CD4-positive, alpha-beta T cell (primary cell): ENCODE results near the gene MEST. TPM values are rescaled to one million over a fixed set of nuclear protein-coding genes. Genes with fewer than 3 reads are reported as not detected.

Source experiments
- ATAC-seq: fragments of 200-7000 bp; cut with Tn5 transposase; one replicate; pipeline ENCODE4 v1.10.0; 2022; ENCODE audit warnings: mild to moderate bottlenecking; ENCODE audit not compliant: poor library complexity
- CTCF ChIA-PET: fragments of 350-600 bp; sonication (Branson Sonifier 250); formaldehyde crosslinking; loops from one replicate; lab custom pipeline; 2021; ENCODE audit warnings: antibody characterized with exemption, inconsistent platforms; lab: Charles Lee
- POLR2A ChIA-PET: fragments of 350-600 bp; sonication (Branson Sonifier 250); formaldehyde crosslinking; loops from one replicate; lab custom pipeline; 2021; ENCODE audit warnings: antibody characterized with exemption, inconsistent platforms; lab: Charles Lee
- DNase-seq, 14 experiments: peaks; one replicate each; pipeline ENCODE4 v3.0.0-alpha.2; 2013 to 2020; ENCODE audit warnings: mixed read lengths in 2 of 14
- H3K27ac ChIP-seq, 2 donors: one replicate each; pipeline versions ENCODE4 v1.5.1 to v1.7.0; 2013; ENCODE audit warnings: low read length in 2 of 2, low read depth in 1 of 2, mild to moderate bottlenecking in 1 of 2
- H3K27me3 ChIP-seq, 2 experiments: 1 replicate in 1 of 2; 2 replicates in 1 of 2; pipeline versions ENCODE4 v1.6.1 to v1.7.0; 2013; ENCODE audit warnings: low read length in 2 of 2, control low read depth in 1 of 2, mild to moderate bottlenecking in 1 of 2, moderate library complexity in 1 of 2; ENCODE audit not compliant: insufficient read depth in 2 of 2, control insufficient read depth in 1 of 2
- H3K36me3 ChIP-seq: one replicate; pipeline ENCODE4 v1.6.1; 2013; ENCODE audit warnings: low read length, control low read depth; ENCODE audit not compliant: insufficient read depth
- H3K4me1 ChIP-seq: one replicate; pipeline ENCODE4 v1.6.1; 2013; ENCODE audit warnings: low read length, control low read depth; ENCODE audit not compliant: insufficient read depth
- H3K4me3 ChIP-seq: one replicate; pipeline ENCODE4 v1.5.1; 2013; ENCODE audit warnings: mild to moderate bottlenecking, low read length, moderate library complexity
- H3K9me3 ChIP-seq, 2 experiments: 1 replicate in 1 of 2; 2 replicates in 1 of 2; pipeline versions ENCODE4 v1.6.1 to v1.7.0; 2013; ENCODE audit warnings: low read length in 2 of 2, mild to moderate bottlenecking in 2 of 2, control low read depth in 1 of 2, moderate library complexity in 1 of 2; ENCODE audit not compliant: control insufficient read depth in 1 of 2, insufficient read depth in 1 of 2
- H3K27ac Mint-ChIP-seq: one replicate; pipeline ENCODE4 v1.8.0; 2020; ENCODE audit warnings: mixed read lengths
- H3K27me3 Mint-ChIP-seq: one replicate; pipeline ENCODE4 v1.8.0; 2021; ENCODE audit warnings: mixed read lengths
- H3K36me3 Mint-ChIP-seq: one replicate; pipeline ENCODE4 v1.8.0; 2021; ENCODE audit warnings: low read depth, mixed read lengths
- H3K4me1 Mint-ChIP-seq: one replicate; pipeline ENCODE4 v1.8.0; 2021; ENCODE audit warnings: low read depth, mixed read lengths
- H3K4me3 Mint-ChIP-seq: one replicate; pipeline ENCODE4 v1.8.0; 2020; ENCODE audit warnings: mild to moderate bottlenecking, mixed read lengths
- H3K9me3 Mint-ChIP-seq: one replicate; pipeline ENCODE4 v1.8.0; 2020; ENCODE audit warnings: mixed read lengths
- intact Hi-C, 2 experiments: fragments of 100-400 bp; cut with DNase I in 1 of 2; cut with micrococcal nuclease in 1 of 2; formaldehyde crosslinking; loops; one replicate each; pipeline versions ENCODE4 v1.15.1 to v1.9.0; 2023 to 2025; cut with DNase I, micrococcal nuclease
- total RNA-seq, 174 experiments: library from RNA in 2 of 174; stranded (reverse) in 2 of 174; gene quantifications; one replicate each; pipeline ENCODE4 v1.2.3 and lab custom pipeline; 2021 to 2026
- TF ChIP-seq, protein P1 (sequence below): fragments of 200-600 bp; IDR thresholded peaks from one replicate; pipeline ENCODE4 v1.8.0; 2022; ENCODE audit warnings: antibody characterized with exemption, mild to moderate bottlenecking

The MEST gene
- total RNA-seq, 2 experiments from 2014 or later = 2.7 to 2.9 TPM

DNA sequence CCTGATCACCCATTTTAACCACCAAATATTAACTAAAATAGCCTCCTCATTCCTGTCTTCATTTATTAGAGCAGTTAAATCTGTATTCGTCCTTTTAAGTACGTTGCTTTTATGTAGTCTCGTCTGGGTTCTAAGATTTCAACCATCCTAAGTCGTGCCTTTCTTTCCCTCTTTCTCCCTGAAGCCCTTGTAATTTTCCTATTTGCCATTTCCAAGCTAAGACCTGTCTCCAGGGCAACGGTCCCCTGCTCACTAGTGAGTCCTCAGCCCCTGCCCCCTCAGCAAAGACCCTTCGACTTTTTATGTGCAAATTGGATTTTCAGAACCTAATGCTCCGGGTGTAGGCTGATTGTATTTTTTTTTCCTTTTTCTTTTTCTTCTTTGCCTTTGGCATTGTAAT lies 16.1 kb upstream of the MEST start:
- Mint-ChIP-seq H3K4me1 (peaks cover 5% of the 10 kb centered on the region), H3K9me3 (no peaks in the 10 kb centered on the region), H3K36me3 (no peaks in the 10 kb centered on the region), H3K27ac (no peak overlapping the region), H3K27me3 (no peaks in the 10 kb centered on the region), H3K4me3 (no peak overlapping the region)
- peaks cover 0 to 5% of the 10 kb centered on the region in 2 experiments for H3K27me3 ChIP-seq
- no peaks in the 10 kb centered on the region for H3K4me1 ChIP-seq
- H3K4me3 ChIP-seq = no peak overlapping the region
- H3K9me3 ChIP-seq = no peaks in the 10 kb centered on the region
- intact Hi-C loops = no loop called here
- POLR2A ChIA-PET = no interaction called here
- ATAC-seq (no peak), DNase-seq (no peak)
- H3K27ac ChIP-seq = no peak overlapping the region
- CTCF ChIA-PET = no interaction called here
- TF ChIP-seq, protein P1, sequence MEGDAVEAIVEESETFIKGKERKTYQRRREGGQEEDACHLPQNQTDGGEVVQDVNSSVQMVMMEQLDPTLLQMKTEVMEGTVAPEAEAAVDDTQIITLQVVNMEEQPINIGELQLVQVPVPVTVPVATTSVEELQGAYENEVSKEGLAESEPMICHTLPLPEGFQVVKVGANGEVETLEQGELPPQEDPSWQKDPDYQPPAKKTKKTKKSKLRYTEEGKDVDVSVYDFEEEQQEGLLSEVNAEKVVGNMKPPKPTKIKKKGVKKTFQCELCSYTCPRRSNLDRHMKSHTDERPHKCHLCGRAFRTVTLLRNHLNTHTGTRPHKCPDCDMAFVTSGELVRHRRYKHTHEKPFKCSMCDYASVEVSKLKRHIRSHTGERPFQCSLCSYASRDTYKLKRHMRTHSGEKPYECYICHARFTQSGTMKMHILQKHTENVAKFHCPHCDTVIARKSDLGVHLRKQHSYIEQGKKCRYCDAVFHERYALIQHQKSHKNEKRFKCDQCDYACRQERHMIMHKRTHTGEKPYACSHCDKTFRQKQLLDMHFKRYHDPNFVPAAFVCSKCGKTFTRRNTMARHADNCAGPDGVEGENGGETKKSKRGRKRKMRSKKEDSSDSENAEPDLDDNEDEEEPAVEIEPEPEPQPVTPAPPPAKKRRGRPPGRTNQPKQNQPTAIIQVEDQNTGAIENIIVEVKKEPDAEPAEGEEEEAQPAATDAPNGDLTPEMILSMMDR = no peak
- H3K36me3 ChIP-seq = no peaks in the 10 kb centered on the region

DNA sequence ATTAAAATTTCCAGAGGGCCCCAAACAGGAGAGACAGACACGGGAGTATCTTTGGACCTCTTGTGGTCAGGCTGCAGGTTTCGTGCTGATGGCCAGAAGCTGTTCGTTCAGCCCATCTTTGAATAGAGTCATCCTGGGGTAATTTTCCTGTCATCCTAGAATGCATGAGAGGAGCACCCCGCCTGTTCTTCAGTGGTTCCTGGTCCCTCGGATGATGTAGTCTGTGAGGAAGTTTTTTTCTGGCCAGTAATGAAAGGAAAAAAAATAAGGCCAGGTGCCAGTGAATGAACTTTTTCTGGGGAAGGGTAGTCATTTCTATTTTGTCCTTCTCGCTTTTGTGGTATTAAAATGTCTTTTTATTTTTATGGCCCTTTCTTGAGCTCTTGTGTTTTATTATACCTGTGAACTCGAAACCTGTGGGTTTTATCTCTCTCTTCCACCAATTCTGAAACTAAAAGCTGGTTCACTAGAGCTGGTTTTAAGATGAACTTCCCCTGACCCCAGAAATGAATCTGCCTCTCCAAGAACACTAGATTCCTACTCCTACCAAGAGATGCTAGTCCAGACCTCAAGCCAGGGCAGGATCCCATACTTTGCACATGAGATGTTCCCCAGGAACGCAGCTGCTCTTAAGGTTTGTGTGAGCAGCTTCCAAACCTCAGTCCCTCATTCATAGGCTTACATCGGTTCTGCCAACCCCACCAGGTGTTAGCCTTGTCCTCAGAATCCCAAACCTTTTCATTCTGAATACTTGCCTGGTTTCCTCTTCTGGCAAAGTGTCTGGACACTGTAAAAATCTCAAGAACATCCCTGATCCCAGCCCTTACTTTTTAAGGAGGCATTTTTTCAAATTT lies 15.4 kb upstream of the MEST start:
- no peaks in the 10 kb centered on the region for H3K36me3 Mint-ChIP-seq
- H3K27me3 ChIP-seq = peaks cover 0 to 2% of the 10 kb centered on the region in 2 experiments
- no peak overlapping the region for H3K4me3 ChIP-seq
- H3K27ac ChIP-seq = no peak overlapping the region
- no peak for ATAC-seq
- no peaks in the 10 kb centered on the region for H3K9me3 Mint-ChIP-seq
- no peaks in the 10 kb centered on the region for H3K36me3 ChIP-seq
- H3K27ac Mint-ChIP-seq = no peak overlapping the region
- peaks cover under 1% of the 10 kb centered on the region for H3K27me3 Mint-ChIP-seq
- H3K4me3 Mint-ChIP-seq = no peak overlapping the region
- TF ChIP-seq, protein P1 = no peak
- no peak for DNase-seq
- H3K9me3 ChIP-seq = no peaks in the 10 kb centered on the region
- no peaks in the 10 kb centered on the region for H3K4me1 ChIP-seq
- H3K4me1 Mint-ChIP-seq = peaks cover 5% of the 10 kb centered on the region
- POLR2A ChIA-PET = no interaction called here
- intact Hi-C loops = no loop called here
- CTCF ChIA-PET = no interaction called here

DNA sequence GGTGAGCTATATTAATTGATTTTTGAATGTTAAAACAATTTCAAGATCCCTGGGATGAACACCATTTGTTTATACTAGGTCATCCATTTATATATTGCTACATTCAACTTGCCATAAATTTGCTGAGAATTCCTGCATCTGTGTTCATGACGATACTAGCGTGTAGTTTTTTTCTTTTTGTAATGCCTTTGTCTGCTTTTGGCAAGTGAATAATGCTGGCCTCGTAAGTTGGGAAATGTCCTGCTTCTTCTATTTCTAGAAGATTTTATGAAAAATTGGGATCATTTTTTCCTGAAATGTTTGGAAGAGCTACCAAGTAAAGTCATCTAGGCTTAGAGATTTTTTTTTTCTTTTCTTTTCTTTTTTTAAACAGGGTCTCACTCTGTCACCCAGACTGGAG lies 12.9 kb upstream of the MEST start:
- CTCF ChIA-PET = no interaction called here
- no peak for DNase-seq
- Mint-ChIP-seq H3K27ac (no peak overlapping the region), H3K4me3 (no peak overlapping the region), H3K36me3 (no peaks in the 10 kb centered on the region), H3K27me3 (peaks cover 15% of the 10 kb centered on the region), H3K4me1 (peaks cover 5% of the 10 kb centered on the region), H3K9me3 (no peaks in the 10 kb centered on the region)
- no peak for ATAC-seq
- Histone ChIP-seq H3K27ac (no peak overlapping the region), H3K4me1 (no peaks in the 10 kb centered on the region), H3K27me3 (peaks cover 8 to 17% of the 10 kb centered on the region in 2 experiments), H3K4me3 (no peak overlapping the region), H3K36me3 (no peaks in the 10 kb centered on the region), H3K9me3 (no peaks in the 10 kb centered on the region)
- POLR2A ChIA-PET = no interaction called here
- intact Hi-C loops = no loop called here
- TF ChIP-seq, protein P1 = no peak
